Liver (tissue), 9 donors: ENCODE data around the gene PPARD. TPM values are rescaled to one million over a fixed set of nuclear protein-coding genes. Genes with fewer than 3 reads are reported as not detected.
A peak's percentile ranks its signal among the peaks of the same experiment; 100 is the strongest.
"Not testable (repeated sequence)": the region's sequence is repeated elsewhere in the genome, so short reads cannot be mapped to it uniquely, and the experiment has no call there.

Source experiments
- DNase-seq: peaks from one replicate; pipeline ENCODE4 v3.0.0-alpha.2; 2017; ENCODE audit warnings: low spot score
- H3K27ac ChIP-seq, 2 donors: one replicate each; pipeline ENCODE4 v1.7.0; 2013; ENCODE audit warnings: inconsistent platforms in 2 of 2, low read length in 2 of 2, control low read depth in 1 of 2, low read depth in 1 of 2, mild to moderate bottlenecking in 1 of 2
- H3K27me3 ChIP-seq, 4 donors: one replicate each; pipeline versions ENCODE4 v1.6.1 to v1.7.0; 2013; ENCODE audit warnings: low read length in 3 of 4, inconsistent platforms in 1 of 4, mild to moderate bottlenecking in 1 of 4, moderate library complexity in 1 of 4; ENCODE audit not compliant: control insufficient read depth in 4 of 4, insufficient read depth in 4 of 4
- H3K36me3 ChIP-seq, 4 donors: one replicate each; pipeline versions ENCODE4 v1.6.1 to v1.7.0; 2013; ENCODE audit warnings: low read length in 3 of 4, mild to moderate bottlenecking in 3 of 4, low read depth in 1 of 4, moderate library complexity in 1 of 4; ENCODE audit not compliant: control insufficient read depth in 4 of 4, insufficient read depth in 3 of 4
- H3K4me1 ChIP-seq, 4 donors: one replicate each; pipeline versions ENCODE4 v1.6.1 to v1.7.0; 2013; ENCODE audit warnings: low read length in 3 of 4, mild to moderate bottlenecking in 3 of 4, moderate library complexity in 1 of 4; ENCODE audit not compliant: control insufficient read depth in 4 of 4, insufficient read depth in 4 of 4
- H3K4me3 ChIP-seq, 3 donors: one replicate each; pipeline versions ENCODE4 v1.6.1 to v1.7.0; 2013; ENCODE audit warnings: low read length in 3 of 3, control low read depth in 1 of 3, low read depth in 1 of 3, mild to moderate bottlenecking in 1 of 3
- H3K9ac ChIP-seq, 2 donors: one replicate each; pipeline ENCODE4 v1.7.0; 2013; ENCODE audit warnings: low read length in 2 of 2, mild to moderate bottlenecking in 2 of 2, moderate library complexity in 2 of 2, control low read depth in 1 of 2, low read depth in 1 of 2
- H3K9me3 ChIP-seq, 4 donors: one replicate each; pipeline versions ENCODE4 v1.6.1 to v1.7.0; 2013; ENCODE audit warnings: low read length in 3 of 4; ENCODE audit not compliant: control insufficient read depth in 4 of 4
- EGR1 ChIP-seq, 2 donors: IDR thresholded peaks; 2 replicates each; pipeline ENCODE4 v1.6.1; 2016 to 2018; ENCODE audit warnings: antibody characterized with exemption in 2 of 2, low read depth in 2 of 2
- FOXA1 ChIP-seq: IDR thresholded peaks from 2 replicates; pipeline ENCODE4 v1.6.1; 2016; ENCODE audit warnings: antibody characterized with exemption
- JUND ChIP-seq, 2 donors: IDR thresholded peaks; 2 replicates each; pipeline ENCODE4 v1.6.1; 2016; ENCODE audit warnings: antibody characterized with exemption in 2 of 2
- NR2F2 ChIP-seq: IDR thresholded peaks from 2 replicates; pipeline ENCODE4 v1.6.1; 2016; ENCODE audit warnings: antibody characterized with exemption
- RAD21 ChIP-seq, 2 donors: IDR thresholded peaks; 2 replicates each; pipeline ENCODE4 v1.6.1; 2016; ENCODE audit warnings: antibody characterized with exemption in 2 of 2, mild to moderate bottlenecking in 2 of 2
- REST ChIP-seq: IDR thresholded peaks from 2 replicates; pipeline ENCODE4 v1.6.1; 2016; ENCODE audit warnings: antibody characterized with exemption, mild to moderate bottlenecking
- RXRA ChIP-seq, 2 donors: IDR thresholded peaks; 2 replicates each; pipeline ENCODE4 v1.6.1; 2017 to 2018; ENCODE audit warnings: antibody characterized with exemption in 2 of 2, mild to moderate bottlenecking in 1 of 2
- TAF1 ChIP-seq: conservative IDR thresholded peaks from 2 replicates; pipeline ENCODE4 v1.6.1; 2016; ENCODE audit warnings: antibody characterized with exemption, mild to moderate bottlenecking
- YY1 ChIP-seq: IDR thresholded peaks from 2 replicates; pipeline ENCODE4 v1.6.1; 2016; ENCODE audit warnings: antibody characterized with exemption, mild to moderate bottlenecking
- WGBS: extraction: QIAGEN DNeasy Blood & Tissue Kit; methylation state at CpG from one replicate; pipeline ENCODE4 v1.1.7; 2013; 5-methylcytosine and 5-hydroxymethylcytosine counted together
- polyA plus RNA-seq, 2 donors: library from polyadenylated mRNA; stranded (reverse) in 1 of 2; unstranded in 1 of 2; fragments of 200-250 nt in 1 of 2; fragments of >200 nt in 1 of 2; fragmentation: Nextera tagmentation in 1 of 2; extraction: Ambion mirVana in 1 of 2; gene quantifications; one replicate each; pipeline versions ENCODE4 v1.2.1 to v1.2.3, GENCODE V29; 2013 to 2015
- total RNA-seq, 2 donors: library from RNA; depleted of rRNA; stranded (reverse); fragments of >200 nt; gene quantifications; one replicate each; pipeline ENCODE4 v1.2.3, GENCODE V29; 2014
- donor health status: healthy.
- donor health status: healthy.
- donor health status: healthy.
- donor health status: healthy.
- donor health status: healthy.

PPARD gene
- total and polyA plus RNA-seq, 4 donors = 2.1 to 7.8 (median 5.1) TPM

- H3K27ac ChIP-seq = peak overlapping the region; percentile 56 to 58
- no peaks in the 10 kb centered on the region for H3K36me3 ChIP-seq
- no peaks in the 10 kb centered on the region for H3K27me3 ChIP-seq
- peak in 1 of 2 donors; percentile 22 for TF ChIP-seq JUND (IDR thresholded peaks at IDR 0.05)
- TF ChIP-seq NR2F2 = no peak
- H3K4me1 ChIP-seq = no peaks in the 10 kb centered on the region
- no peak overlapping the region for H3K4me3 ChIP-seq
- no peak for DNase-seq
- H3K9me3 ChIP-seq = no peaks in the 10 kb centered on the region
- H3K9ac ChIP-seq = peak overlapping the region in 1 of 2 donors; percentile 20
- 53% methylated on average over 6 of the region's 6 CpGs for WGBS
These were observed 39.6 kb upstream of the PPARD start for GRCh38 chr6:35302604-35303241.

- DNase-seq = no peak
- Histone ChIP-seq H3K27ac (no peak overlapping the region), H3K9ac (no peak overlapping the region), H3K9me3 (no peaks in the 10 kb centered on the region), H3K4me1 (no peaks in the 10 kb centered on the region), H3K27me3 (no peaks in the 10 kb centered on the region), H3K36me3 (no peaks in the 10 kb centered on the region), H3K4me3 (no peak overlapping the region)
- 95% methylated on average over 1 of the region's 1 CpG for WGBS
- TF ChIP-seq REST = no peak
These were observed 38.1 kb upstream of the PPARD start for GRCh38 chr6:35304299-35304698.

GRCh38 chr6:35305117-35305516 lies 37.2 kb upstream of the PPARD start:
- no peaks in the 10 kb centered on the region for H3K36me3 ChIP-seq
- no peaks in the 10 kb centered on the region for H3K9me3 ChIP-seq
- no peak overlapping the region for H3K9ac ChIP-seq
- H3K4me3 ChIP-seq = no peak overlapping the region
- DNase-seq = no peak
- no peaks in the 10 kb centered on the region for H3K27me3 ChIP-seq
- WGBS = 96% methylated on average over 8 of the region's 8 CpGs
- TF ChIP-seq NR2F2 (no peak), EGR1 (IDR thresholded peaks at IDR 0.05; ENCODE audit: low read depth in 2 of 2) (no peak), YY1 (no peak), RAD21 (IDR thresholded peaks at IDR 0.05) (peak in 1 of 2 donors; percentile 4), RXRA (IDR thresholded peaks at IDR 0.05) (no peak), FOXA1 (no peak), TAF1 (no peak)
- H3K27ac ChIP-seq = no peak overlapping the region
- H3K4me1 ChIP-seq = no peaks in the 10 kb centered on the region

- not testable (repeated sequence) for H3K9ac ChIP-seq, H3K36me3 ChIP-seq, H3K4me1 ChIP-seq, H3K4me3 ChIP-seq, H3K27me3 ChIP-seq, H3K9me3 ChIP-seq, H3K27ac ChIP-seq, DNase-seq
- WGBS = 91% methylated on average over 15 of the region's 15 CpGs
These were observed 35.2 kb upstream of the PPARD start for GRCh38 chr6:35307138-35307537.

GRCh38 chr6:35308543-35308942 lies 33.8 kb upstream of the PPARD start:
- not testable (repeated sequence) for DNase-seq, H3K27ac ChIP-seq, H3K9me3 ChIP-seq, H3K27me3 ChIP-seq, H3K9ac ChIP-seq, H3K36me3 ChIP-seq, H3K4me1 ChIP-seq, H3K4me3 ChIP-seq
- 95% methylated on average over 2 of the region's 2 CpGs for WGBS
